Gastroesophageal sphincter (tissue), 4 donors: ENCODE data around the gene SFSWAP. TPM values are rescaled to one million over a fixed set of nuclear protein-coding genes. Genes with fewer than 3 reads are reported as not detected.
"Not testable (repeated sequence)": the region's sequence is repeated elsewhere in the genome, so short reads cannot be mapped to it uniquely, and the experiment has no call there.

Source experiments
- ATAC-seq: fragments of 150-250 bp; one replicate; pipeline ENCODE4 v1.9.1; 2016; ENCODE audit warnings: mild to moderate bottlenecking, moderate library complexity
- H3K27ac ChIP-seq, 4 donors: fragments of 200-600 bp; sonication (generic) in 3 of 4; 1 replicate in 3 of 4; 2 replicates in 1 of 4; pipeline ENCODE4 v1.5.1; 2016 to 2019
- H3K27me3 ChIP-seq: fragments of 200-600 bp; sonication (generic); one replicate; pipeline ENCODE4 v1.5.1; 2019
- H3K36me3 ChIP-seq, 2 donors: fragments of 200-600 bp; sonication (generic); one replicate each; pipeline ENCODE4 v1.5.1; 2019; ENCODE audit warnings: control low read depth in 1 of 2
- H3K4me1 ChIP-seq, 3 donors: fragments of 200-600 bp; sonication (generic); 1 replicate in 2 of 3; 2 replicates in 1 of 3; pipeline ENCODE4 v1.5.1; 2016 to 2019; ENCODE audit warnings: control low read depth in 2 of 3
- H3K4me3 ChIP-seq, 2 donors: fragments of 200-600 bp; sonication (generic); one replicate each; pipeline ENCODE4 v1.5.1; 2019; ENCODE audit warnings: mild to moderate bottlenecking in 1 of 2, moderate library complexity in 1 of 2
- H3K9me3 ChIP-seq, 3 donors: fragments of 200-600 bp; sonication (generic); one replicate each; pipeline ENCODE4 v1.5.1; 2017 to 2019; ENCODE audit warnings: control low read depth in 2 of 3
- EP300 ChIP-seq: sonication (generic); formaldehyde crosslinking; IDR thresholded peaks from one replicate; pipeline ENCODE4 v1.6.1; 2017; ENCODE audit warnings: antibody characterized with exemption, mild to moderate bottlenecking
- POLR2A ChIP-seq, 2 donors: fragments of 450-650 bp; IDR thresholded peaks; one replicate each; pipeline ENCODE4 v1.6.1; 2017; ENCODE audit warnings: antibody characterized with exemption in 2 of 2, mild to moderate bottlenecking in 2 of 2, moderate library complexity in 1 of 2
- POLR2AphosphoS5 ChIP-seq: sonication (generic); formaldehyde crosslinking; IDR thresholded peaks from one replicate; pipeline ENCODE4 v1.6.1; 2017; ENCODE audit warnings: antibody characterized with exemption
- WGBS, 2 donors: methylation state at CpG; one replicate each; pipeline ENCODE4 v1.1.5; 2018; ENCODE audit warnings: low coverage in 1 of 2; 5-methylcytosine and 5-hydroxymethylcytosine counted together
- total RNA-seq, 4 donors: library from RNA; depleted of rRNA; stranded (reverse); fragments of >200 nt; gene quantifications; one replicate each; pipeline ENCODE4 v1.1.0, GENCODE V29; 2016
- TF ChIP-seq, protein P1 (sequence below), 4 experiments: fragments of 200-600 bp in 2 of 4; fragments of 450-650 bp in 2 of 4; sonication (generic) in 1 of 4; IDR thresholded peaks; one replicate each; pipeline ENCODE4 v1.5.1; 2017 to 2019; ENCODE audit warnings: antibody characterized with exemption in 4 of 4, mild to moderate bottlenecking in 2 of 4, moderate library complexity in 2 of 4

The SFSWAP gene
- total RNA-seq, 4 donors from 2014 or later: 22.4 to 50.4 (median 32.5) TPM

DNA sequence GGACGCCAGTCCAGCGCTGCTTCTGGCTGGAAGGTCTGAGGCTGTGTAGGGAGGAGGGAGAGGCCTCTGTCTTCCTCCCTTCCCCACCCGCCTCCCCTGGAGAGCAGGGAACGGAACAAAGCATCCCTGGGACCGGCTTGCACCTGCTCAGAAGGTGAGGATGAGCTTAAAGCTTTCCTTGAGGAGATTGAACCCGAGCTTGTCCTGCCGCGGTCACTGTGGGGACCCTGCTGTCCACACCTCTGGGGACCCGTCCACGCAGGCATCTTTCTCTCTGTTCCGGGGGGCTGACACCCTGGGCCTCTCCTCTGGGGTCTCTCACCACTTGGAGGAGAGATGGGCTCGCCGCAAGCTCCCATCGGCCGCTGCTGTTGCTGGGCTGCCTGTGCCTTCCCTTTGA, 33.2 kb upstream of the SFSWAP start:
- TF ChIP-seq POLR2AphosphoS5 (no peak), EP300 (no peak), POLR2A (IDR thresholded peaks at IDR 0.05) (no peak)
- TF ChIP-seq, protein P1, sequence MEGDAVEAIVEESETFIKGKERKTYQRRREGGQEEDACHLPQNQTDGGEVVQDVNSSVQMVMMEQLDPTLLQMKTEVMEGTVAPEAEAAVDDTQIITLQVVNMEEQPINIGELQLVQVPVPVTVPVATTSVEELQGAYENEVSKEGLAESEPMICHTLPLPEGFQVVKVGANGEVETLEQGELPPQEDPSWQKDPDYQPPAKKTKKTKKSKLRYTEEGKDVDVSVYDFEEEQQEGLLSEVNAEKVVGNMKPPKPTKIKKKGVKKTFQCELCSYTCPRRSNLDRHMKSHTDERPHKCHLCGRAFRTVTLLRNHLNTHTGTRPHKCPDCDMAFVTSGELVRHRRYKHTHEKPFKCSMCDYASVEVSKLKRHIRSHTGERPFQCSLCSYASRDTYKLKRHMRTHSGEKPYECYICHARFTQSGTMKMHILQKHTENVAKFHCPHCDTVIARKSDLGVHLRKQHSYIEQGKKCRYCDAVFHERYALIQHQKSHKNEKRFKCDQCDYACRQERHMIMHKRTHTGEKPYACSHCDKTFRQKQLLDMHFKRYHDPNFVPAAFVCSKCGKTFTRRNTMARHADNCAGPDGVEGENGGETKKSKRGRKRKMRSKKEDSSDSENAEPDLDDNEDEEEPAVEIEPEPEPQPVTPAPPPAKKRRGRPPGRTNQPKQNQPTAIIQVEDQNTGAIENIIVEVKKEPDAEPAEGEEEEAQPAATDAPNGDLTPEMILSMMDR (IDR thresholded peaks at IDR 0.05): no peak
- Histone ChIP-seq H3K27me3 (peaks cover 50% of the 10 kb centered on the region), H3K27ac (no peak overlapping the region), H3K36me3 (no peaks in the 10 kb centered on the region), H3K4me3 (no peak overlapping the region), H3K4me1 (no peaks in the 10 kb centered on the region), H3K9me3 (peaks cover 0 to 20% (median 0%) of the 10 kb centered on the region in 3 donors)
- ATAC-seq: no peak
- 76 to 79% methylated on average over 3 to 5 of the region's 15 CpGs for WGBS, 2 donors

DNA sequence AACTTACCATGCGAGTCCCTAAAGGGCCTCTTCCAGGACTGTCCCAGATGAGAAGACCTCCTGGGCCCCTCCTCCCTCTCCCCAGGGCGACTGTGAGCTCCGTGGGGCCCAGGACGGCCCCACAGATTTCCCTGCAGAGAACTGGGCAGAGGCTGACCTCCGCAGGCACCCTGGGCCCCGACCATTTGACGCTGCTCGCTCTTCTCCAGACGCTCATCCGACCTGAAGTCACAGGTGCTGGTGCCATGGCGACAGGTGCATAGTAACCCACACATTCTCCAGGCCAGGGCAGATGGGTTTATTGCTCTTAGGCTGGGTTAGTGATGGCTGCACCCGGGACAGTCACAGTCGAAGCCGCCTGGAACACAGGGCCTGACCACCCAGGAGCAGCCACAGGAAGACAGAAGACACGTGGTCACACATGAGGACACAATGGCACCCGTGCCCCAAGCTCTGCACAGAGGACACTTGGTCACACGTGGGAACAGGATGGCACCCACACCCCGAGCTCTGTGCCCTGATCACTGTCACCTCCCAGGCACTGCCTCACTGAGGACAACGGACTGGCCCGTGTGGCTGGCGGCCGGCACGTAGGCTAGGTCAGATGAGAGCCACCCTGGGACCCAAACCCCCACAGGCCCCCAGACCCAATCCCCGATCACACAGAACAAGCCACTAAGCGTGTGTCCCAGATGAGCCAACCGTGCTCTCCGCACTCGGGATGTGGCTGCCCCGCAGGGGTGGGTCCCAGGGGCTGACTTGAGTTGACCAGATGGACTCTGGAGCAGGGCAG, 32.3 kb upstream of the SFSWAP start:
- WGBS, 2 donors: 80 to 89% methylated on average over 1 to 5 of the region's 29 CpGs

DNA sequence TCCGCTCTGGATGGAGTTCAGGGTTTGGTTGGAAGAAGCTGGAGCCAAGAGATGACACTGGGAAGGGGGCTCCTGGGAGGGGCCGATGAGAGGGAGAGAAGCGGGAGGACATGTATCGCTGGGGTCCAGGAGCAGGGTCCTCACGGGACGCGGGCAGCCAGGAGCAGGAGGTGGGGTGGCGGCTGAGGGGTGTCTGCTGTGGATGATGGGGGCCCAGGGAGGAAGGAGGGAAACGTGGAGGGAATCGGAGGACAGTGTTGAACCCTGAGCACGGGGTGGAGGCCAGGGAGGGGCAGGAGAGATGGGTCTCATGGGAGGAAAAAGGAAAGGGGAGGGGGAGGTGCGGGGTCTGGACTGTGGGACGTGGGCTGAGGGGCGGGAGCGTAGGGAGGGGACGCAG, 31.7 kb upstream of the SFSWAP start:
- not testable (repeated sequence) for H3K4me3 ChIP-seq, H3K27ac ChIP-seq, H3K4me1 ChIP-seq, H3K36me3 ChIP-seq, ATAC-seq
- Histone ChIP-seq H3K27me3 (peaks cover 56% of the 10 kb centered on the region), H3K9me3 (peaks cover 0 to 15% (median 0%) of the 10 kb centered on the region in 3 donors)
- no CpG with 5 or more reads among the region's 16 CpGs for WGBS, 2 donors

More for the DNA sequence above, 32.3 kb upstream of the SFSWAP start:
- H3K4me1 ChIP-seq, ATAC-seq, H3K4me3 ChIP-seq, H3K36me3 ChIP-seq, H3K27ac ChIP-seq: not testable (repeated sequence)
- peaks cover 0 to 20% (median 0%) of the 10 kb centered on the region in 3 donors for H3K9me3 ChIP-seq
- H3K27me3 ChIP-seq: peaks cover 50% of the 10 kb centered on the region

DNA sequence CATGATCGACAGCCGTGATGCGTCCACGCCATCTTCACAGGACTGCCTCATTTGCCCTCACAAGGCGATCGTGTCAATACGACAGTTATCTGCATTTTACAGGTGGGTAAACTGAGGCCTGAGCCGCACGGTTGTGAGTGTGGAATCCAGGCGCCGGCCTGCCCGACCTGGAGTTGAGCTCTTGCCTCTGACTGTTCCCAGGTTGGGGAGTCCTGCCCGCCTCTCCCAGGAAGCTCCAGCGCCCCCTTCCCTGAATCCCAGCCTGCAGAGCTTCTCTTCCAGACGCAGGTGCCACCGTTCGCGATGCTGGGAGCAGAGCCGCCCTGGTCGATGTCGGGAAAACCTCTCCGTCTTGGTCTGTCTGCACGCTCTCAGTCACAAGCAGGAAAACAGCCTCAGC, 31.1 kb upstream of the SFSWAP start:
- H3K27me3 ChIP-seq: peaks cover 54% of the 10 kb centered on the region
- ATAC-seq, H3K4me1 ChIP-seq, H3K9me3 ChIP-seq, H3K4me3 ChIP-seq, H3K36me3 ChIP-seq, H3K27ac ChIP-seq: not testable (repeated sequence)
- no CpG with 5 or more reads among the region's 23 CpGs for WGBS, 2 donors

DNA sequence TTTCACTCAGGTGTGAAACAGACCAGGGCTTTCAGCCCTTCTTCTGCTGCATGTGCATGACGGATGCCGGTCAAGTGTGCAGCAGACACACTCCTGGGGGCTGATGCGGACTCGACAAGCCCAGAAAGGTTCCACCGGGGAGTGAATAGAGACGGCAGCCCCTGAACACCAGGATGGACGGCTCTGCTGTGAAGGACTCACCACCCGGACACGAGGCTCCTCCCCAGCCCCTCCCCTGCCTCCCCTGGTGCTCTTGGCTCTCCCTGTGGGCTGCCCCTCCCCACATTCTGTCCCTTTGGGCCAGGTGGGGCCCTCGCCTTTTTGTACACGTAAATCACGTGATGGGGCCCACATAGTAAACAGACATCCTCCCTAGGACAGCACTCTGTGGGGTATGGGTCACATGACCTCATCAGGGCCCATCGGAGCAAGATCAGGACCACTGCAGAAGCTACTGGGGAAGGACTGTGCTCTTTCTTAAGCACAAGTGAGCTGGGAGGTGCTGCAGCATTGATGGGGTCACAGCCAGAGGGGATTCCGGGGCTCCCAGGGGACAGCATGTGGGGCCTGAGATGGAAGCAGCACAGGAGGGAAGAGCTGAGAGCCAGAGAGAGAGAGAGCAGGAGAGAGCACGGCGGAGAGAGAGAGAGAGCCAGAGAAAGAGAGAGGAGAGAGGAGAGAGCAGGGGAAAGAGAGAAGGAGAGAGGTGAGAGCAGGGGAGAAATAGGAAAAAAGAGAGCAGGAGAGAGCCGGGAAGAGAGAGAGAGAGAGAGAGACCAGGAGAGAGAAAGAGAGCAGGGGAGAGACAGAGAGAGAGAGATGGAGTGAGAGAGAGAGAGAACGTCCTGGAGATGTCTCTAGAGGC, 30.3 kb upstream of the SFSWAP start:
- H3K27me3 ChIP-seq: peaks cover 51% of the 10 kb centered on the region
- not testable (repeated sequence) for H3K36me3 ChIP-seq, H3K4me3 ChIP-seq, H3K9me3 ChIP-seq, H3K4me1 ChIP-seq, ATAC-seq, H3K27ac ChIP-seq
- 62 to 81% methylated on average over 5 to 6 of the region's 18 CpGs for WGBS, 2 donors

DNA sequence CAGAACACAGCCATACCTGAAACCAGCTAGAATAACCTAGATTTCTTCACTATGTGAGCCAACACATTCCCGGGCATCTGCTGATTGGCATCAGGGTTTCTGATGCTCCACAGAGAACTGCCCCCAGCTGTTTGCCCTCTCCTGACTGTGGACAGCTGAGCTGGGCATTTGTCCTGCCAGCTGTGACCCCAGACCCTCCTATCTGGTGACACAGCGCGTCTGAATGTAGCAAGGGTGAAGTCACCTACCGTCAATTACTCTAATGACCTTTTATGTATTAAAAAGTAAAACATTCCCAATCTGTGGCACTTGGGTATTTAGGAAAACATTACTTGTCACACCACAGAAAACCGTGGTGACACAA, 29.7 kb upstream of the SFSWAP start:
- no peak for ATAC-seq
- WGBS, 2 donors: 90 to 92% methylated on average over 2 to 3 of the region's 5 CpGs

DNA sequence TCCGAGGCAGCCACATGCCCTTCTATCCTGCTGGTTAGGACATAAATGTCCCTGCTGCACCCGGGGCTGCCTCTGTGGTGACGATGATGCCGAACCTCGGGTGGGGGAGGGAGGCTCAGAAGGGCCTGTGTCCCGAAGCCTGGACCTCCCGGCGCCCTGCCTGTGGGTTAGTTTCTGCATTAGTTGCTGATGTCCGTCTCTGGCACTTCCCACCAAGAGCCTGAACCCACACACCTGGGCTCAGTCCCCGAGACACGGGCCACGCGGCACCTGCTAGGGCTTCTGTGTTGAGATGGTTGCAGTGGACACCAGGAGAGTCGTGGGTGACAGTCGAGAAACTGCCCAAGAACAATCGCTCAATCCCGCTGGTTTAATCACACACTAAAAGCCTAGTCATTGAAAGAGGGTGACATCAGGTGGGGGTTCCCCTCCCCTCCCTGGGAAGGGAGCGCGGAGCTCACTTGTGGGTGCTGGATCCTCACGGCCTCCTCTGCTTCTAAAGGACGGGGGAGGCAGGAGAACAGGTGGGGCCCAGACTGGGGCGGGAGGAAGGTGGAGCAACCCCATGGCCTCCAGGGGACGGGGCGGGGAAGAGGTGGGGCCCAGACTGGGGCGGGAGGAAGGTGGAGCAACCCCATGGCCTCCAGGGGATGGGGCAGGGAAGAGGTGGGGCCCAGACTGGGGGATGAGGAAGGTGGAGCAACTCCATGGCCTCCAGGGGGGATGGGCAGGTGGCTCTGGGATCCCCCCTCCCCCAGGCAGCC, 29.0 kb upstream of the SFSWAP start:
- not testable (repeated sequence) for H3K9me3 ChIP-seq, H3K36me3 ChIP-seq, H3K4me1 ChIP-seq, H3K4me3 ChIP-seq, H3K27ac ChIP-seq
- 32% methylated on average over 3 of the region's 25 CpGs; no CpG with 5 or more reads in 1 of the 2 donors for WGBS, 2 donors
- H3K27me3 ChIP-seq: peaks cover 52% of the 10 kb centered on the region
- peak; percentile 86 for ATAC-seq

More for the DNA sequence above, 29.7 kb upstream of the SFSWAP start:
- Histone ChIP-seq H3K36me3 (no peaks in the 10 kb centered on the region), H3K27ac (no peak overlapping the region), H3K4me3 (no peak overlapping the region), H3K9me3 (no peaks in the 10 kb centered on the region), H3K4me1 (no peaks in the 10 kb centered on the region), H3K27me3 (peaks cover 51% of the 10 kb centered on the region)
- TF ChIP-seq, protein P1 (IDR thresholded peaks at IDR 0.05): no peak
- TF ChIP-seq POLR2AphosphoS5 (no peak), EP300 (no peak), POLR2A (IDR thresholded peaks at IDR 0.05) (no peak)
